PC-3 (cell line): ENCODE data around the gene RBSN.
"Not testable (repeated sequence)": the region's sequence is repeated elsewhere in the genome, so short reads cannot be mapped to it uniquely, and the experiment has no call there.

Source experiments
- EZH2 ChIP-seq: fragments of 300-600 bp; sonication (generic); IDR thresholded peaks from one replicate; pipeline ENCODE4 v1.6.1; 2017; ENCODE audit warnings: antibody characterized with exemption, mild to moderate bottlenecking, low read length; ENCODE audit not compliant: unreplicated experiment
- EZH2phosphoT487 ChIP-seq: fragments of 300-600 bp; sonication (generic); IDR thresholded peaks from 2 replicates; pipeline ENCODE4 v1.6.1; 2018; ENCODE audit warnings: mild to moderate bottlenecking, antibody characterized with exemption, low read length, borderline replicate concordance
- TF ChIP-seq, protein P1 (sequence below): fragments of 300-600 bp; sonication (generic); conservative IDR thresholded peaks from 2 replicates; pipeline ENCODE4 v1.5.1; 2017; ENCODE audit warnings: antibody characterized with exemption, low read depth, mild to moderate bottlenecking, low read length

DNA sequence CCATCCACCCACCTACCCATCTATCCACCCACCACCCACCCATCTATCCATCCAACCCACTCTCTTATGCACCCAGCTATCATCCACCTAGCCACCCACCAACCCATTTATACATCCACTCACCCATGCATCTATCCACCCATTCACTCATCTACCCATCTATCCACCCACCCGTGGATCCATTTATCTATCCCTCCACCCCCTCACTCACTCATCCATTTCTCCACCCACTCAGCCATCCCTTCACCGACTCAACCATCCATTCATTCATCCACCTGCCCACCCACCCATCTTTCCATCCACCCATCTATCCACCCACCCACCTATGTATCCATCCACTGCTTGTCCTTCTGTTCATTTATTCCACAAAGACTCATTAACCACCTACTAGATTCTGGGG lies 28.0 kb upstream of the RBSN start:
- TF ChIP-seq EZH2phosphoT487, EZH2: not testable (repeated sequence)
- TF ChIP-seq, protein P1, sequence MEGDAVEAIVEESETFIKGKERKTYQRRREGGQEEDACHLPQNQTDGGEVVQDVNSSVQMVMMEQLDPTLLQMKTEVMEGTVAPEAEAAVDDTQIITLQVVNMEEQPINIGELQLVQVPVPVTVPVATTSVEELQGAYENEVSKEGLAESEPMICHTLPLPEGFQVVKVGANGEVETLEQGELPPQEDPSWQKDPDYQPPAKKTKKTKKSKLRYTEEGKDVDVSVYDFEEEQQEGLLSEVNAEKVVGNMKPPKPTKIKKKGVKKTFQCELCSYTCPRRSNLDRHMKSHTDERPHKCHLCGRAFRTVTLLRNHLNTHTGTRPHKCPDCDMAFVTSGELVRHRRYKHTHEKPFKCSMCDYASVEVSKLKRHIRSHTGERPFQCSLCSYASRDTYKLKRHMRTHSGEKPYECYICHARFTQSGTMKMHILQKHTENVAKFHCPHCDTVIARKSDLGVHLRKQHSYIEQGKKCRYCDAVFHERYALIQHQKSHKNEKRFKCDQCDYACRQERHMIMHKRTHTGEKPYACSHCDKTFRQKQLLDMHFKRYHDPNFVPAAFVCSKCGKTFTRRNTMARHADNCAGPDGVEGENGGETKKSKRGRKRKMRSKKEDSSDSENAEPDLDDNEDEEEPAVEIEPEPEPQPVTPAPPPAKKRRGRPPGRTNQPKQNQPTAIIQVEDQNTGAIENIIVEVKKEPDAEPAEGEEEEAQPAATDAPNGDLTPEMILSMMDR = not testable (repeated sequence)
